Activated gamma-delta T cell (primary cell): Measurements from ENCODE around the gene ECPAS.
"Not testable (repeated sequence)": the region's sequence is repeated elsewhere in the genome, so short reads cannot be mapped to it uniquely, and the experiment has no call there.

Experiments
- DNase-seq: peaks from one replicate; lab custom pipeline; 2025; lab: John Stamatoyannopoulos, UW

ECPAS gene

DNA sequence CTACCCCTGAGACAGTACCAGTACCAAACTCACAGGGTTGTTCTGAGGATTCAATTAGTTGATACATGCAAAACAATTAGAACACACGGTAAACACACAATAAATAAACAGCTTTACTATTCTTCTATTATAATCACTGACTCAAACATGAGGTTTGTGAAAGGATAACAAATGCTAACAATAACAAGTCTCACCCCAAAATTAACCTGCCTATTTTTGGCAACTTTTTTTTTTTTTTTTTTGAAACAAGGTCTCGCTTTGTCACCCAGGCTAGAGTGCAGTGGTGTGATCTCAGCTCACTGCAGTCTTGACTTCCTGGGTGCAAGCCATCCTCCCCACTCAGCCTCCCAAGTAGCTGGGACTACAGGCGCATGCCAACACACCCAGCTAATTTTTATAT, 6.5 kb downstream of the ECPAS start:
- DNase-seq, result no peak

DNA sequence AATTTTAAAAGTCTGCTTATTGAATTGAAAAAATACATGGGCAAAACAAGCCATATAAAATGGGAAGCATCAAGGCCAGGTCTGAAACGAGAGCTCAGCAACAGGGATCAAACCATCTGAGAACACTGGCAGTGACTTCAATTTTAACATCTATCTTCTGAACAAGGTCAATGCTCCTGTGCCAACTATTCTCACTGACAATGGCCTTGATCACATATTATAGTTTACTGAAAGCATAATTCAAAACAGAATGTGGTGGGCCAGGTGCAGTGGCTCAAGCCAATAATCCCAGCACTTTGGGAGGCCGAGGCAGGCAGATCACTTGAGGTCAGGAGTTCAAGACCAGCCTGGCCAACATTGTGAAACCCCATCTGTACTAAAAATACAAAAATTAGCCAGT, 9.0 kb downstream of the ECPAS start:
- no peak for DNase-seq

DNA sequence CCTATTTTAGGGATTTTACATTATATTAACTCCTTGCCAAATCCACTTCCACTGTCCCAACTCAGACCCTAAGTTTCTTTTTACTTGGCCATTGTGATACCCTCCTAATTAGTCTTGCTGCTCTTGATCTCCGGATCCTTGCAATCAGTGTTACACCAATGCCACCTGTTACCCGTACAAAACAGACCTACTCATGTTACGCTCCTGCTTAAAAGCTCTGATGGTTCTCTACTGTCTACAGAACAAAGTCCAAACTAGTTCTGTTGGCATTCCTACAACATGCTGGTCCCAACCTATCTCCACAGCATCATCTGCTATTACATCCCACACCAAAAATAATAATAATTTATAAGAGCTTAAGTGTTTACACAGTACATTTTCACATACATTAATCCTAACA, 9.8 kb downstream of the ECPAS start:
- no peak for DNase-seq

DNA sequence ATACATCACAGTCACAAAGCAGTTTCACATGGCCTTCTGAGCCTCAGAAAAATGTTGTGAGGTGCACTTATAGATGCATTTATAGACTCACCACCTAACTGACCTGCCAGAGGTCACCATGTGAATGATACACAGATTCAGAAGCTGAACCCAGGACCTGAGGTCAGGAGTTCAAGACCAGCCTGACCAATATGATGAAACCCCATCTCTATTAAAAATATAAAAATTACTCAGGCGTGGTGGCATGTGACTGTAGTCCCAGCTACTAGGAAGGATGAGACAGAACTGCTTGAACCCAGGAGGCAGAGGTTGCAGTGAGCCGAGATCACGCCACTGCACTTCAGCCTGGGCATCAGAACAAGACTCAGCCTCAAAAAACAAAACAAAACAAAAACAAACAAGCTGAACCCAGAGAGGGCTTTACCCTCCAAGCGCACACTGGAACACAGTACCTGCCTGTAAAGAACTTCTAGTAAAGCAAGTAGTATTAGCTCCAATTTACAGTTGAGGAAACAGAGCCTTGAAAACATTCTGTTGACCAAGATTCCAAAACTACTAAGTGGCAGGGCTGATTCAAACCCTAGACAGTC, 16.3 kb downstream of the ECPAS start:
- no peak for DNase-seq

DNA sequence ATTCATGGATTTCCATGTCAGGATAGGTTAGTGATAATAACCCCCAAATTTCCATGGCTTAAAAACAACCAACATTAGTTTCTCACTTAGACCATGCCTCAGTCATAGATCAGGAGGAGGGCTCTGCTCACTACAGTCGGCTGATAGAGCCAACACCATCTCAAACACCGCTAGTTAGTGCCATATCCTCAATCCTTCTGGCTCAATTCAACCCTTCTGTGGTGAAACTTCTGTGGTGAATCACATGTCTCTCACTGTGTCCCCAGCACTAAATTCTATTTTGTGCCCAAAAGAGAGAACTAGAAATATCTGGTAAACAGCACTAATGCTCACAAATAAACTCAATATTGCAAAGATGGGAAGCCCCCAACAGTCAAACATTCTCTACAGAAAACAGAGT, 21.1 kb downstream of the ECPAS start:
- no peak for DNase-seq

DNA sequence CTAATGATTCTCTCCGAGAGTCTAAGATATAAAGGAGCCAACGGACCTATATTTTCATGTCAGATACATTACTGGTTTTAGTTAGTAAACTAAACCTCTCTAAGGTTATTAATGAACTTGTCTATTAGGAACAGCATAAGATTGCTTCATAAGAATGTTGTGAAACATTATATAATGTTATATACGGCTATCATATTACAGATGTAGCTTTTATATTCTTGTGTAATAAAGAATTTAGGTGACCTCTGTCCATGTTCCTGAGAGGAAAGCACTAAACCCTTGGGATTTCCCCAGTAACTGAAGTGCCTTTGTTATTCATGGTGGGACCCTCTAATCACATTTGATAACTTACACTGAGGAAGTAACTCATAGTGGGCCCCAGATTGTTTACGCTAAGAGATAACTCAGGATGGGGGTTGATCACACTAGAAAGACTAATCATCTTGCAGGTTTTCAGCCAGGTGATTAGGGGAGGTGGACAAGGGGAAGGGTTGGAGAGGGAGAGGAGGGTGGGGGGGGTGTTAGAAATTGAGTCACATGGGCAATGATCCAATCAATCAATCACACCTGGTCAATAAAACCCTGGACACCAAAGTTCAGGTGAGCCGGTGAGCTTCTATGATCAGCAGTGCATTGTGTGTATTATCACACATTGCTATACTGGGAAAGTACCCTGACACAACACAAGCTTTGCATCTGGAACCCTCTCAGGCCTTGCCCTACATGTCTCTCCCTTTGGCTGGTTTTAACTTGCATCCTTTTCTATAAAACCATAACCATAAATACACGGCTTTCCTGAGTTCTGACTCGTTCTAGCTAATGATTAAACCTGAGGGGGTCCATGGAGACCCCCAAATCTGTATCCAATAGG, 25.8 kb downstream of the ECPAS start:
- DNase-seq, result no peak

DNA sequence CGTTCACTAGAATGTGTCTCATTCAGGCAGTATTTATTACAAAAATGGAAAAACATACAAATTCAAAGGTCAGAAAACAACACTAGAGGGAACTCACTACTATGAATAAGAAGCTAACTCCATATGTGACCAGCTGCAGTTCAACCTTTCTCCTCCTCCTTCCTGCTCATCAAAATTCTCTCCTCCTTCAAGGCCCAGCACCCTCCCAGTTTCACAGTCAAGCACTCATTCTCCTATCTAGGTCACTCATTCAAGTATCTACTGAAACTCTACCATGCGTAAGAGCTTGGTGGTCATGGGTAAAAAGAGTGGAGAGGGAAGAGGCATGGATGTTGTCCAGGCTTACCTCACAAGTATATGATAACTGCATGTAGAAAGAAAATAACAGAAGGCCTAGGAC, 27.7 kb downstream of the ECPAS start:
- DNase-seq, result no peak

DNA sequence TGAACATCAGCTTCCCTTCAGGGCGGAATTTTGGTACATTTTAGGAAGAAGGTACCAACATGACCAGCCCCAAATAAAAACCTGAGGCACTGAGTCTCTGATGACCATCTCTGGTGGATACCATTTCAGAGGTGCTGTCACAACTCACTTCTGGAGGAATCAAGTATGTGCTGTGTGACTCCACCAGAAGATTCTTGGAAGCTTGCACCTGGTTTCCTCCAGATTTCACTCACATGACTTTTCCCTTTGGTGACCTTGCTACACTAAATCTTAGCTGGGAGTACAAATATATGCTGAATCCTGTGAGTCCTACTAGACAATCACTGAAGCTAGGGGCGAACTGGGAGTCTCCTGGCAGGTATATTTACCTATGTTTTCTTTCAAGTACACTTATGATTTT, 28.5 kb downstream of the ECPAS start:
- DNase-seq, result no peak

DNA sequence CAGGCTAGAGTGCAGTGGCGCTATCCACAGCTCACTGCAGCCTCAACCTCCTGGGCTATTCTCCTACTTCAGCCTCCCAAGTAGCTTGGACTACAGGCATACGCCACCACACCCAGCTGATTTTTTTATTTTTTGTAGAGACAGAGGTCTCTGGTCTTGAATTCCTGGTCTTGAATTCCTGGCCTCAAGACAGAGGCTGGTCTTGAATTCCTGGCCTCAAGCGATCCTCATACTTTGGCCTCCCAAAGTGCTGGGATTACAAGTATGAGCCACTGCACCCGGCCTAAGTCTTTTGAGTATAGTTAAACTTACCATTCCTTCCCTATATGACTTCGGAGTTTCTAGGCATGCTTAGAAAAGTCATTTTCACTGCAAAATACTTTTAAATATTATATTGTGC, 29.4 kb downstream of the ECPAS start:
- DNase-seq, result no peak

DNA sequence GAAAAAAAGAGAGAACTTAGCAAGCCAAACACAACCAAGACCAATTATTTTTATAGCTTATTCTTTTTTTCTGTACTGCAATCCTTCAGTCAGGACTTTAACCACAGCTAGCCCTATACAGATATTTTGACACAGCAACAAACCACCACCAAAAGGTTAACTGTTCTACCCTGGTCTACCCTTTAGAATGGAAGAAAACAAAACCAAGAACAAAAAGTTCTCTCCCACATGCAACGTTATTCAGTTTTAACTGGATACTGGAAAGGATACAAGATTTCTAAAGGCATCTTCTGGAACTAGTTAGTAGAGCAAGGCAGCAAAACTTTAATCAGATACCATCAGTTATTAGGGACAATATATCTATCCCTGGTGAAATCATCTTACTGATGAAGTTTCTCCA, 32.6 kb downstream of the ECPAS start:
- no peak for DNase-seq

DNA sequence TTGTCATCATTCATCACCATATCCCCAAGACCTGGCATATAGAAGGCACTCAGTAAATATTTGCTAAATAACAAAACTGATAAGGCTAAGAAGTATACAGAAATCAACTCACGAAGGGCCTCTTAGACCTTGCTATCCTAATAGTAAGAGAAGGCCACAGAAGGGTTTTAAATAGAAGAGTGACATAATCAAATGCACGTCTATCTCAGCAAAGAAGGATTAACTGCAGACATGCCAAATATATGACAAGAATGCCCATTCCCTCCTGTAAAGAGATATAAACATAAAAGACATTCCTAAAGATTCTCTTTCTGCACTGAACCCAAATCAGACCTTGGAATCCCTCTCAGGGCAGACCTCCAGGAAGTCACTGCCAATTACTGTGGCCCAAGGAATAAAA, 34.1 kb downstream of the ECPAS start:
- DNase-seq, result no peak

DNA sequence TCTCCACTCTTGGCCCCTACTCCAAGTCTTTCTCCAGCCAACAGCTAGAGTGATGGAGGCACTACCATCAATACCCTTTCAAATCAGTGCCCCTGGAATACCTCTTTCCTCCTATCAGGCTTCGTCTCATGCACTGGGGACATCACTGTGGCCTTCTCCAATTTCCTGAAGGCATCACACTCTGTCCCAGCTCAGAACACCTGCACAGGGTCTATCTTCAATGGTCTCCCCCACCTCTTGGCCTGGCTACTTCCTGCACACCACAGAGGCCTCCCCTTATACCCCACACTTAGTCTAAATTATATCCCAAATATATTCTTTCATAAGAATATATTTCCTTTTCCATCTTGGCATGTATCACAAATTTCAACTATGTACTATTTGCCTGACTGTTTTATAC, 34.5 kb downstream of the ECPAS start:
- no peak for DNase-seq

DNA sequence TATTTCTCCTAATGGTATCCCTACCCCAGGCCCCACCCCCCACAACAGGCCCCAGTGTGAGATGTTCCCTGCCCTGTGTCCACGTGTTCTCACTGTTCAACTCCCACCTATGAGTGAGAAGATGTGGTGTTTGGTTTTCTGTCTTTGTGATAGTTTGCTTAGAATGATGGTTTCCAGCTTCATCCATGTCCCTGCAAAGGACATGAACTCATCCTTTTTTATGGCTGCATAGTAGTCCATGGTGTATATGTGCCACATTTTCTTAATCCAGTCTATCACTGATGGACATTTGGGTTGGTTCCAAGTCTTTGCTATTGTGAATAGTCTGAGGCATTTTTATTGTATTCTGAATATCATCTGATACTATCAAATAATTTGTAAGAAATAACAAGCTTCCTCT, 38.4 kb downstream of the ECPAS start:
- DNase-seq, result not testable (repeated sequence)

DNA sequence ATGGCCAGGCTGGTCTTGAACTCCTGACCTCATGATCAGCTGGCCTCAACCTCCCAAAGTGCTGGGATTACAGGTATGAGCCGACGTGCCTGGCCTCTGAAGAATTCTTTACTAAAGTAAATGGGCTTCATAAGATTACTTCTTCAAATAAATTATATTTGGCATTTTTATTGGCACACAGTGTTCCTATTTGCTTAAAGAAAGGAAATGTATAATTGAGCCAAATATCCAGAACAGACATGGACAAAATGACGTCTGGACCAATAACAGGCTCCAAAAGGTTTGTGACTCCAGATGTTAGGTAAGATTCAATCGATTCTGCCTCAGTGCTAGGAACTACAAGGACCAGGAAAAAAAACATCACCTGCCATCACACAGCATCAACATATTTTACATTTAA, 40.7 kb downstream of the ECPAS start:
- DNase-seq, result no peak

DNA sequence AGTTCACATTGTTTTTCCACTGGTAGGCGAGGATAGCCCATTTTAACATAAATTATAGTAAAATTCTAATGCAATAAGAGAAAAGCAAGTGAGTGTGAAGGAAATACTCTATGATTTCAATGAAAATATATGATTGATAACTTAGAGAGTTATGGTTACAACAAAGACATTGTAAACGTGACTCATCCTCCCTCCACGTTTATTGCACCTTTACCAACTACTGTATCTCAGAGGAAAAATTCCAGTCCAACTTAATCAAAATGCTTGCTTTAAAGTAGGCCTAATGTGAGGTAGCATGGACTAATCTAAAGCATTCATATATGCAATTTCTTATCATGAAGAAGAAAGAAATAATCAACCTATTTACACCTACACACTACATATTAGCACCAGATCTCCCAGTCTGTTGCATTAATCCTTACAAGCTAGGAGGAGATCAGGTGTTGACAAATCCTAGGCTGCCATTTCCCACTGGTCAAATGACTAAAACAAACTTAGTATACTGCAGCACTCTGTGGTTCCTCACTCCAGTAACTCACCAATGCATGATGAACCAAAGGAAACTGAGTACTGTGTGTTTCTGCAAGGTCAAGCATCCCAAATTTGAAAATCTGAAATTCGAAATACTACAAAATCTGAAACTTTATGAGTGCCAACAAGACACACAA, 41.7 kb downstream of the ECPAS start:
- DNase-seq, result no peak

DNA sequence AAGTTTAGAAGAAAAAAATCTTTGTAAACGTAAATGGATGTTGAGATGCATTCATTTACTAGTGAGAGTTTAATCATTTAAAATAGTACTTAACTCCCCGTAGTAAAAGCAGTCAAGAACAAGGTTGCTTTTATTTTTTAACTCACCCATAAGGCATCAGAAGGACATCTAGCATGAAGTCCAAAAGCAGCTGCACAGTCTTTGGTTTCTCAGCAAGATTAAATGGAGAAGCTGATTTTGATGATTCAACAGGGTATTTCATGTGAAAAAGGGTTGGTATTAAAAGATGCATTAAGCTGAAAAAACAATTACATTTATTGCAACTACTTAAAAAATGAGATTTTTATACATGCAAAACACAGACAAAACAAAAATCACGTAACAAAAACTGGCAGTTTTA, 44.0 kb downstream of the ECPAS start:
- no peak for DNase-seq

DNA sequence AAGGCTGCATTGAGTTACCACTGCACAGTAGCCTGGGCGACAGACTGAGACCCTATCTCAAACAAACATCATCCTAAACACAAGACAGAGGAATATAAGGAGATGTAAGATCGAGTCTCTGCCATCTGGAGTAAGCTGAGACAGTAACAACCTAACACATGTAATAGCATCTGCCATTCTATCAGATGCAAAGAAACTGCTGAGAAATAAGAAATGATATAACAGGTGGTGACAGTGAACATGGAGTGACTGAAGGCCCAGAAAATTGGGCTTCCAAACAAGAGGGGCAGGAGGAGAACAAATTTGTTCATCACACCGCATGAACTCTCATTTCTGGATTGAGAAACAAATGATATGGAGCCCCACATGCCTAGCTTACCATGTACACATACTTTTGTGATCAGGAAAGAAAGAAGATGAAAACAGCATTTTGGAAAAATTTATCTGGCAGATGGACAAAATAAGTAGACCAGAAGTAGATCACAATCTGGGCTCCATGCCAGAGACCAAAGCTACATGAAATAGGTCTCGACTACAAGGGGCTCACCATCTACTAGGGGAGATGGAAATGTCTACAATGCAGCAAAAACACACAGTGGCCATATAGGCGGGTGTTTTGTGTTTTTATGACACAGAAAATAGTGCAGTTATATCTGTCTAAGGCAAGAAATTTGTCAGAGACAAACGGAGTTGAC, 45.5 kb downstream of the ECPAS start:
- no peak for DNase-seq

DNA sequence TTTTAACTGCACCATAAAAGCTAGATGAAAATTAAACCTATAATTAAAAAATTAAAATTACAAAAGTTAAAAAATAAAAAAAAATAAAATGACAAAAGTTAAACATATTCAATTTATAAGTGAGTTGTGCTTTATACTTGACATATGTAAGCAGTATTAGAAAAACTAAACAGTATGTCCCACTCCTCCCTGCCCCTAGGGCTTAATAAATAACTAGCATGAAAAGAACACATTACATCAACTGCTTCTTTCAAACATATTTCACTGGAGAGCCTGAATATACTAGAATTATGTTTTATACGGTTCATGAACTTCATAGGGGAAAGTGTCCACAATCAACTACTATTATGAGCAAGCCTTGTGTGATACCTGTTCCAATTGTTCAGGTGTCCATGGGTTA, 47.6 kb downstream of the ECPAS start:
- no peak for DNase-seq

DNA sequence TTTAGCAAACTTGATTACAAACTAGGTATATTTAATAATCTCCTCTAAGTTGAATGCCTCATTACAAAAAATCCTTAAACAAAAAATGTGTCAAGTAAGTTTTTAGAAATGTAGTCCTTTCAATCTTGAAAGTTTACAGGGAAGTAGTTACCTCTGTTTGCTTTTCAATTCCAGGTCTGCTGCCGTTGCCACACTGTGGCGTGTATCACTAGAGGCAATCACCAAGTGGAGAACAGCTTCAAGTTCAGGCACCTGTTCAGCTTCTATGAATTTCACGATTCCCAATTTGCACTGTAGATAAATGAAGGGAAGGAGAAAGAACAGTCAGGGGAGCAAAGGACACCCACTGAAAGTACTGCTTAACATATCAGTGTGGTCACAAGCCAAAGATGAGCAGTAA, 51.1 kb downstream of the ECPAS start:
- DNase-seq, result no peak

DNA sequence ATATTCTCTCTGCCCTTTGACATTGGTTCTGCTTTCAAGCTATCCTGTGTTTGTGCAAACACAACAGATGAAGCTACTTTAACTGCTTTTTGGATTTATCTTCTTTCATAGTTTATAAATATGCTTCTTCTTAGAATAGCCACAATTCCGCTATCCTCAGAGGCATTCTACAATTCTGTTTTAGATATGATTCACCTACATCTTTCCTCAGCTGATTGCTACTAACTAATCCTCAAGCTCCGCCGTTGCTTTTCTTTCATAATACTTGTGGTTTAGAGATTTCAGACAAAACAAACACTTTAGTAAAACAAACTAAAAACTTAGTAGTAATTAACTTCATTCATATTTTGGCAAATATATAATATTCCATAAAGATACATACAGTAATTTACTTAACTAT, 52.5 kb downstream of the ECPAS start:
- no peak for DNase-seq

DNA sequence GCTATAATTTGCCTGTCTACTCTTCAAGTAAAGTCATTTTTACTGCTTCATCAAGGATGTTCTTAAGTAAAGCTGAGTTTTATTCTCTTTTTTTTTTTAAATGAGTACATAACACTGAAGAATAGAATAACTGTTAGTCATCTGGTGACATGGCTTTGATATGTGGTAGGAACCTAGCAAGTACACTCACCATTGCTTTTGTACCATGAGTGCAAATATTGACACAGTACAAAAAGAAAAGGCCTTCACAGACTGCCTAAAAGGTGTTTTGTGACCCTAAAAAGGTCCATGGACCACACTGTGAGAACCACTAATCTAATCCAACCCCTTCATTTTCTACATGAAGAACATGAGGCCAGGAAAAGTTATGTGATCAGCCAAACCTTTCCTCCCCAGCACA, 55.0 kb downstream of the ECPAS start:
- DNase-seq, result no peak

DNA sequence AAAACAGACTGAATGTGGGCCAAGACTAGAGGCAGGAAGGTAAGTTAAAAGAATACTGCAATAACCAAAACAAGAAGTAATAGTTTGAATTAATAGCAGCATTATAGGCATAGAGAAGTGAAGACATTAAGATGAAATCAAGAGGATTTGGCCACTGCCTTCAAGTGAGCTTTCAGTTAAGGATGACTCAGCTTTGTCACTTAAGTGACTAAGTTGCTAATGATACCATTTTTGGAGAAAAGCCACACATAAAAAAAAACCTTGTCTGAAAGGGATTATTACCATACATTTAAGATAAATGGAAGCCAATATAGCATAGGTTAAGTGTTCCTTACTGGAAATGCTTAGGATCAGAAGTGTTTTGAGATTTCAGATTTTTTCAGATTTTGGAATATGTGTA, 57.0 kb downstream of the ECPAS start:
- DNase-seq, result no peak

DNA sequence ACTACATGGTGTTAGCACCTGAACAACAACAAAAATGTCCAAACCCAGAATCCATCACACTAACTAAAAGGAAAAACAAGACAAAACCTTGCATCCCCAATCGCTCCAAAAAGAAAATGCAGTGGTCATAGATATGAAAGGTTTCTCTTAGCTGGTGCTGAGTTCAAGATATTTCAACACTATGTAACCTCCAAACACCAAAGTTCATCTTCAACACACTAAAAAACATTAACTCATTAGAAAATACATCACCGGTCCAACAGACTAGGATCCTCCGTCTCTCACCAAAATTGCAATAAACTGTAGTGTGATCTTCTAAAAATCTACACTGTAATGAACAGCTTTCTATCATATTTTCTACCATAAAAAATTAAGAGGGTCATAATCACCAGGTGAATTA, 60.8 kb downstream of the ECPAS start:
- no peak for DNase-seq
